ENCODE measurements around the gene ARID5B. TPM values are rescaled to one million over a fixed set of nuclear protein-coding genes. Genes with fewer than 3 reads are reported as not detected.
A peak's percentile ranks its signal among the peaks of the same experiment; 100 is the strongest.

The ARID5B gene
- total RNA-seq, 4 donors from 2014 or later: 10.5 to 167 (median 29.4) TPM

DNA sequence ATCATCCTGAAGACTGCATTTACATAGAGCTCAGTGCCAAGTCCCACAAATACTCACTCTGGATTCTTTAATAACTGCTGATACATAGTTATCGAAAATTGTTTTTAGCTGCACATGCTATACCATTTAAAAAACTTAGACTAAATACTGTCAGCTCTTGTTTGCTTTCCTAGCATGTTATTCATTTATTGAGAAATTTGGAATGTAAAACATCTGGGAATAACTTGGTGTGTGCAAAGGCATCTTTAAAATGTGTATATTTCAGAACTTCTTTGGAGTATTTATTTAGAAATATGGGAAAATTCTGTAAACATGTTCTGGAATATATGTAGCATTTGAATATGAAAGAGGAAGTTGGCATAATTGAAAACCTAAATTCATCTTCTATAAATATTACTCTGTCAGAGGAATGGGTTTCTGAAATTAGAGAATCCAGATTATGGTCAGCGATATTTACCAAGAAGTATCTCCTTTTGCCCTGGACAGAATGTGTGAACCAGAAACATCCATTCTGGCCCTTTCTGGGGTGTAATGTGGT is 119.7 kb downstream of the ARID5B start:
- Histone ChIP-seq H3K9me3 (no peaks in the 10 kb centered on the region), H3K36me3 (no peaks in the 10 kb centered on the region), H3K4me1 (peaks cover 0 to 24% (median 6%) of the 10 kb centered on the region in 4 donors), H3K27me3 (no peaks in the 10 kb centered on the region), H3K4me3 (no peak overlapping the region), H3K27ac (peak overlapping the region in 2 of 4 donors; percentile 69 to 79)
- TF ChIP-seq, protein P1, sequence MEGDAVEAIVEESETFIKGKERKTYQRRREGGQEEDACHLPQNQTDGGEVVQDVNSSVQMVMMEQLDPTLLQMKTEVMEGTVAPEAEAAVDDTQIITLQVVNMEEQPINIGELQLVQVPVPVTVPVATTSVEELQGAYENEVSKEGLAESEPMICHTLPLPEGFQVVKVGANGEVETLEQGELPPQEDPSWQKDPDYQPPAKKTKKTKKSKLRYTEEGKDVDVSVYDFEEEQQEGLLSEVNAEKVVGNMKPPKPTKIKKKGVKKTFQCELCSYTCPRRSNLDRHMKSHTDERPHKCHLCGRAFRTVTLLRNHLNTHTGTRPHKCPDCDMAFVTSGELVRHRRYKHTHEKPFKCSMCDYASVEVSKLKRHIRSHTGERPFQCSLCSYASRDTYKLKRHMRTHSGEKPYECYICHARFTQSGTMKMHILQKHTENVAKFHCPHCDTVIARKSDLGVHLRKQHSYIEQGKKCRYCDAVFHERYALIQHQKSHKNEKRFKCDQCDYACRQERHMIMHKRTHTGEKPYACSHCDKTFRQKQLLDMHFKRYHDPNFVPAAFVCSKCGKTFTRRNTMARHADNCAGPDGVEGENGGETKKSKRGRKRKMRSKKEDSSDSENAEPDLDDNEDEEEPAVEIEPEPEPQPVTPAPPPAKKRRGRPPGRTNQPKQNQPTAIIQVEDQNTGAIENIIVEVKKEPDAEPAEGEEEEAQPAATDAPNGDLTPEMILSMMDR (IDR thresholded peaks at IDR 0.05): no peak
- no peak for TF ChIP-seq POLR2A (IDR thresholded peaks at IDR 0.05)
- no peak for DNase-seq

DNA sequence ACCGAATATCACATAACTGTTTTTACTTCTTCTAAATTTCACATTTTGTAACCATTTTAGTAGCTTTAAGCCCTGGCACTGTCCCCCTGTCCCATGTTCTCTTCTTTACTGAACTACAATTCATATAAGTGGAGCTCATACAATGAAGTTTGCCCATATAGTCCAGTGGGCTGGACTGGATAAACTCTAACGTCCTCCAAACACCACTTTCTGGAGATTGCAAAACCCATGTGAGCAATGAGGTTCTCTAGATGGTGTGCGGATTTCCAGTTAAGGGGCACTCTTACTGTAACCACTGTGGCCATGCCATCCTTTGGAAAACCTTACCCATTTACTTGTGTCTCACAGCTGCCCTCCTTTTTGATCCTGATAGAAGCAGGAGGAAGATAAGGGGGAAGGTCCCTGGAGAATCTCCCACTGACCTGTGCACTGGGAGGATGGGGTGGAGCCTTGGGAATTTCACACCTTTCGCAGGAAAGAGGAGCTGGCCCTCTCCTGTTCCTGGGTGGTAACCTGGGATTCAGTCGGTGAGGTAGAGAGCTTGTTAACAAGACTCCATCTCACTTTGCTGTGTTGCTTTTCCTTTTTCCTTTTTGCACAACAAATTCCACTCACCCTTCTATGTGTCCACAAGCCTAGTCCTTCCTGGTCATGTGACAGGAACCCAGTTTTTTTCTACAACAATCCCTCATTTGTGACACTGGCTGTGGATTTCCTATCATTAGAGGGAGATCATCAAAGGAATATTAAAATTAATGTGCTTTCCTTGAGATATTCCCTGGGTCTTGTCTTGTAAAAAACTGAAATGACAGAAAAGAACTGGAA is 120.7 kb downstream of the ARID5B start:
- H3K27ac ChIP-seq: peak overlapping the region in 2 of 4 donors; percentile 69 to 79
- H3K27me3 ChIP-seq: no peaks in the 10 kb centered on the region
- DNase-seq: no peak
- H3K36me3 ChIP-seq: no peaks in the 10 kb centered on the region
- no peak overlapping the region for H3K4me3 ChIP-seq
- TF ChIP-seq POLR2A (IDR thresholded peaks at IDR 0.05): no peak
- TF ChIP-seq, protein P1 (IDR thresholded peaks at IDR 0.05): no peak
- H3K4me1 ChIP-seq: peaks cover 0 to 24% (median 6%) of the 10 kb centered on the region in 4 donors
- H3K9me3 ChIP-seq: no peaks in the 10 kb centered on the region

DNA sequence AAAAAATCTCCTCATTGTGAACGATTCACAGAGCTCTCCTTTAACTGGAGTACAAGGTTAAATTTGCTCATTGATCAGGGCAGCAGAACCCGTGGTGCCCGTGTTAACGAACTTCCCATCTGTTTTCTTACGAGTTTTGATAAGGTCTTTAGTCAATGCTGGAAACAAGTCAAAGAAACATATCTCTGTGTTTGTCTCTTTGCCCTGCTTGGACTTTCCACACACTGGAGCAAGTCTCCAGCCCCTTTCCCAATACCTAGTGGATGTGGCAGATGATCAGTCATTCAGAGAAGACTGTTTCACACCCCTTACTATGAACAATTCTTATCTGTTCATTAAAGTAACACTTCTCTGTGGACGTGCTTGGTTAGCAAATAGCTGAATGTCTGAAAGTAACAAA is 121.3 kb downstream of the ARID5B start:
- Histone ChIP-seq H3K4me1 (peaks cover 0 to 21% (median 6%) of the 10 kb centered on the region in 4 donors), H3K27me3 (no peaks in the 10 kb centered on the region), H3K27ac (peak overlapping the region in 2 of 4 donors; percentile 69 to 79), H3K4me3 (no peak overlapping the region), H3K9me3 (no peaks in the 10 kb centered on the region), H3K36me3 (no peaks in the 10 kb centered on the region)
- TF ChIP-seq POLR2A (IDR thresholded peaks at IDR 0.05): no peak
- TF ChIP-seq, protein P1 (IDR thresholded peaks at IDR 0.05): no peak
- DNase-seq: no peak

DNA sequence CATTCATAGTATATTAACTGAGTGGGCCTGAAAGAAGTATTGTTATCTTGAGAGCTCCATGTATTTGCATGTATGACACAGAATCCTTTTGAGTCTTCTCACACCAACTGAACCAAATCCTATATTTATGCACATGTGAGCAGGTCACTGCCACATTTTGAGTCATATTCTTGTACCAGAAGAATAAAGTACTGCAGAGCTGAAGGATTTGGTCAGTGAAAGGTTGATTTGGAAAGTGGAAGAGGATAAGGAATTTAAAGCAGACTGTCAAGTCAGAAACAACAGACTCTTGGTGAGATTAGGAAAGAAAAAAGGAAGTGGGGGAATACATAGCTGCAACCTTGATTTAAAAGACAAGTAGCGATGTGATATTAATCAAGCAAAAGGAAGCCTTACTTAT is 121.8 kb downstream of the ARID5B start:
- no peak overlapping the region for H3K4me3 ChIP-seq
- H3K4me1 ChIP-seq: peaks cover 0 to 16% (median 3%) of the 10 kb centered on the region in 4 donors
- H3K9me3 ChIP-seq: no peaks in the 10 kb centered on the region
- no peaks in the 10 kb centered on the region for H3K27me3 ChIP-seq
- no peaks in the 10 kb centered on the region for H3K36me3 ChIP-seq
- no peak for DNase-seq
- no peak for TF ChIP-seq POLR2A (IDR thresholded peaks at IDR 0.05)
- TF ChIP-seq, protein P1 (IDR thresholded peaks at IDR 0.05): no peak
- peak overlapping the region in 2 of 4 donors; percentile 69 to 79 for H3K27ac ChIP-seq

DNA sequence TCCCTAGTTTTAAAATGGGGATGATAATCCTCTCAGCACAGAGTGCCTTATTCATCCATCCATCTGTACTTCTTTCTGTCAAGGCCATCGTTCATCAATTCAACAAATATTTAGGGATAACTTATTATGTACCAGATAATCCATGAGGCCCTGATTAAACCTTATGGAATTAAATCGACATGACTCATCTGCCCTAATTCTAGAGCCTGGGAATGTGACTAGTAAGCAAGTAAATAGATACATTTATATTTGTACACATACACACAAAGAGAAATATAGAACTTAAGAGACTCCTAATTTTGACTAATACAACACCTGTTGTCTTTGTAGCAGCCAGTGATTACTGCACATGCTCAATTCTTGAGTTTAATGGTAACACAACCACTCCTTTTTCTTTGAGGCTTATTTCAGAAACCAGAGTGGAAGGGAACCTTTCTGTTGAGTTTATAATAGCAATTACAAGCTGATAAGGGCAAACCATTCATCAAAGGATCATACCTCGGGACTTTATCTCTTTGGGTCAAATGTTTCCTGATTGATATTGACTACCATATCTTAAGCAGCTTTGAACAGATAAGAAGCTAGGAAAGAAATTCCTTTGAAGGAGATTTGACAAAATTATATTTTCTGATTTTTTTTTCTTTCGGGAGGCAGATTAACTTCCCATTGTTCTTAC is 122.7 kb downstream of the ARID5B start:
- Histone ChIP-seq H3K36me3 (no peaks in the 10 kb centered on the region), H3K9me3 (no peaks in the 10 kb centered on the region), H3K4me1 (peaks cover 0 to 12% (median 2%) of the 10 kb centered on the region in 4 donors), H3K27me3 (no peaks in the 10 kb centered on the region), H3K4me3 (no peak overlapping the region), H3K27ac (peak overlapping the region in 1 of 4 donors; percentile 79)
- TF ChIP-seq, protein P1 (IDR thresholded peaks at IDR 0.05): no peak
- no peak for TF ChIP-seq POLR2A (IDR thresholded peaks at IDR 0.05)
- no peak for DNase-seq

Data from Peyer's patch (tissue), 4 donors.